ENCODE data around the gene FCN2. TPM values are rescaled to one million over a fixed set of nuclear protein-coding genes. Genes with fewer than 3 reads are reported as not detected.

Gene FCN2
- total RNA-seq, 4 donors from 2014 or later, result not detected

DNA sequence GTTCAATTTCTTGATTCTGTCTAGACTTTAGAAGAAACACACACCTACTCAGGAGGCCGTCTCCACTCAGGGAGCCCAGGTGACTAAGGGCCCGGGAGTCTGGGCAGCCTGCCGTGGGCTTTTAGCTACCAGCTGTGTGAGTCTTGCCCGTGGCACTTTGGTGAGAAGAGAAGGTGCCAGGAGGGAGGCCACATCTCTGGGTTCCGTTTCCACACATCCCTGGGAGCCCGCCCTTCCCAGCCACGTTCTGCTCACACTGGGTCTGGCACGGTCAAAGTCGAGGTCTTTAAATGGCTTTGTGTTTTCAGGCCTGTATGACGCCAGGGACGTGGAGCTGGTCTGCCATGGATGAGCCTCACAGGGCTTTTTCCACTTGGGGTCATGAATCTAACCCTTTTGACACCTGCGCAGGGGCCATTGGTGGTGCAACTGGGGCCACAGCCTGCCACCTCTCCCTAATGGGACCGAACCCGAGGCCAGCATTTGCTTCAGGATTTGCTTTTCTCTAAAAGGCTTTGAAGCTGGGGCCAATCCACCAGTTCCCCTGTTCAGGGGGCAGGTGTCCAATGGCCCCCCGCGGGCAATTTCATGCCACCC, 17.2 kb upstream of the FCN2 start:
- peaks cover 0 to 24% (median 0%) of the 10 kb centered on the region in 4 donors for H3K27me3 ChIP-seq
- H3K4me3 ChIP-seq, result no peak overlapping the region
- H3K36me3 ChIP-seq, result no peaks in the 10 kb centered on the region
- peaks cover 0 to 24% (median 0%) of the 10 kb centered on the region in 3 donors for H3K4me1 ChIP-seq
- TF ChIP-seq POLR2A (IDR thresholded peaks at IDR 0.05), result no peak
- TF ChIP-seq, protein P1, sequence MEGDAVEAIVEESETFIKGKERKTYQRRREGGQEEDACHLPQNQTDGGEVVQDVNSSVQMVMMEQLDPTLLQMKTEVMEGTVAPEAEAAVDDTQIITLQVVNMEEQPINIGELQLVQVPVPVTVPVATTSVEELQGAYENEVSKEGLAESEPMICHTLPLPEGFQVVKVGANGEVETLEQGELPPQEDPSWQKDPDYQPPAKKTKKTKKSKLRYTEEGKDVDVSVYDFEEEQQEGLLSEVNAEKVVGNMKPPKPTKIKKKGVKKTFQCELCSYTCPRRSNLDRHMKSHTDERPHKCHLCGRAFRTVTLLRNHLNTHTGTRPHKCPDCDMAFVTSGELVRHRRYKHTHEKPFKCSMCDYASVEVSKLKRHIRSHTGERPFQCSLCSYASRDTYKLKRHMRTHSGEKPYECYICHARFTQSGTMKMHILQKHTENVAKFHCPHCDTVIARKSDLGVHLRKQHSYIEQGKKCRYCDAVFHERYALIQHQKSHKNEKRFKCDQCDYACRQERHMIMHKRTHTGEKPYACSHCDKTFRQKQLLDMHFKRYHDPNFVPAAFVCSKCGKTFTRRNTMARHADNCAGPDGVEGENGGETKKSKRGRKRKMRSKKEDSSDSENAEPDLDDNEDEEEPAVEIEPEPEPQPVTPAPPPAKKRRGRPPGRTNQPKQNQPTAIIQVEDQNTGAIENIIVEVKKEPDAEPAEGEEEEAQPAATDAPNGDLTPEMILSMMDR (IDR thresholded peaks at IDR 0.05), result no peak
- H3K9me3 ChIP-seq, result no peaks in the 10 kb centered on the region
- intact Hi-C loops (cut with DNase I), result no loop called here
- 46 to 71% methylated on average over 4 to 11 of the region's 16 CpGs for WGBS, 2 donors
- no peak overlapping the region for H3K27ac ChIP-seq
- no peak for DNase-seq

DNA sequence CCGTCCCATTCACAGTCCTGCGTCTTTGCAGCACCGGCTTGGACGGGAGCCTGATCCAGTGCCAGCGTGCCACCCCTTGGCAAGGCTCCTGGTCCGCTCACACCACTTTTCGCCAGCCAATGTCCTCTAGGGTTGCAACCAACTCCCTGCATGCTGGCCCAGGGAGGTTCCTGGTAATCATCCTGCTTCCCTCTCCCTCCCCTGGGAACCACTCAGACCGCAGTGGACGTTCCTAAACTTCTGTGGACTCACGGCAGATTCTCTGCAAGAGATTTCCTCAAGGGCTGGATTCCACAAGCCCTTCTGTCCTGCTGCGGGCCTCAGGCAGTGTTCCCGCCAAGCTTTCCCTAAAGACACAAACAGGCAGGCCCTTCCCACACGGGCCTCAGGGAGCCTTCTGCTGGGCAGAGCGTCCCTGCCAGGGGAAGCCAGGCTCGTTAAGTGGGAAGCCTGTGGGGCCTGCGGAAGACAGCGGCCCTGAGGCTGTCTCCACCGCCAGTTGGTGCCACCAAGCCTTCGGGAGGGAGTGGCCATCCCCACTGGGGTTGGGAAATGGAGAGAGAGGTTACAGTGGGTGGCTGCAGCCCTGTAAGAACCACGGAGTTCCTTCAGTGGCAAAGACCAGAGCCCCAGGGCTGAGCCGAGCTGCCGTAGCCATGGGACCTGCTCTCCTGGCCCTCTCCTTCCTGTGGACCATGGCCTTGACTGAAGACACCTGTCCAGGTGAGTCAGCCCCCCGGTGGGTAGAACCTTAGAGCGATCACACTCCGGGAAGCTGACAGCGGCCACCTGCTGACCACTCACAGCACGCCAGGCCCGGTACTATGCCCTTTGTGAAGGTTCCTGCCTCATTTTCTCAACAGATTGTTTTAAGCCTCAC, 16.4 kb upstream of the FCN2 start:
- intact Hi-C loops (cut with DNase I), result no loop called here
- Histone ChIP-seq H3K36me3 (no peaks in the 10 kb centered on the region), H3K4me3 (no peak overlapping the region), H3K27ac (peak overlapping the region in 1 of 4 donors; percentile 44), H3K9me3 (no peaks in the 10 kb centered on the region), H3K27me3 (peaks cover 0 to 28% (median 0%) of the 10 kb centered on the region in 4 donors), H3K4me1 (peaks cover 0 to 19% (median 0%) of the 10 kb centered on the region in 3 donors)
- TF ChIP-seq, protein P1 (IDR thresholded peaks at IDR 0.05), result no peak
- TF ChIP-seq POLR2A (IDR thresholded peaks at IDR 0.05), result no peak
- WGBS, 2 donors, result 41 to 60% methylated on average over 5 to 6 of the region's 28 CpGs
- no peak for DNase-seq

DNA sequence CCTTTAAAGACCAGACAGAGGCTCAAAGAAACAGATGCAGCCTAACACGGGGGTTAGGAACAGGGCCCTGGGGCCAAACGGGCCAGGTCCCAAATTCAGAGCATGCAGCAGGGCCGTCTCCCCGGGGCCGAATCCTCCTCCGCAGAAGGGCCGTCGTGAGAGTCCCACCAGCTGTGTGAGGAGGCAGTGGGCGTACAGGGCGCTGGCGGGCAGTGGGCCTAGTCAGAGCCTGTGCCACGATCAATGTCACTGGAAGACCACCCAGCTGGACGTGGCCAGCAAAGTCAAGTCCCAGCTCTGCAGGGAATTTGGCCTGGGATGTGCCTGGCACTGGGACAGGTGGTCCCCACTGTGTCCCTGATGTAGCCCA, 15.8 kb upstream of the FCN2 start:
- intact Hi-C loops (cut with DNase I), result no loop called here
- TF ChIP-seq, protein P1 (IDR thresholded peaks at IDR 0.05), result no peak
- no peak for TF ChIP-seq POLR2A (IDR thresholded peaks at IDR 0.05)
- WGBS, 2 donors, result 79% methylated on average over 9 of the region's 13 CpGs; no CpG with 5 or more reads in 1 of the 2 donors

DNA sequence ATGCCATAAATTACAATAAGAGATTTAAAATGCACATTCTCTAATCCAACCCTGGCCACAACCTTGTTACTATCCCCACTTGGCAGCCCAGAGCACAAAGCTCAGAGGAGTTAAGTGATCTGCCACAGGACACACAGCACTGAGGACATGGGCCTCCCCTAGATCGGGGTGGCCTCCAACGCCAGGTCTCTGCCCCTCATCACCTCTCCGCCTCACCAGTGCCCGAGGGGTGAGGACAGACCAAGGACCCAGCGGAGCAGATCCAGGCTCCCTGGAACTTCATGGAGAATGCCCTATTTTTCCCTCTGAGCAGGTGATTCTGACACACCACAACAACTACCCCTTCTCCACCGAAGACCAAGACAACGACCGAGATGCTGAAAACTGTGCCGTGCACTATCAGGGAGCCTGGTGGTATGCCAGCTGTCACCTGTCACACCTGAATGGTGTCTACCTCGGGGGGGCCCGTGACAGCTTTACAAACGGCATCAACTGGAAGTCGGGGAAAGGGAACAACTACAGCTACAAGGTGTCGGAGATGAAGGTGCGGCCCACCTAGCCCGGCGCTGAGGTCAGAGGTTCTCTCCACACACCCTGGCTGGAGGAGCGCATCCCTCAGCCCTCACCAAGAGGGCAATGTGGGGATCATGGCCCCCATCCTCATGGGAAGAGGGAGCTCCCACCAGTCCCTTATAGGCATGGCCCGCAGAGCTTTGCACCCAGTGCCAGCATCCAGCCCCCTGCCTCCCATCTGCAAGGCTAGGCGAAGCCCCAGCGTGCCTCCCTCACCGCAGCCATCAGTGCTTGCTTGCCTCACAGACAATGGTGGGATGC, 12.5 kb upstream of the FCN2 start:
- TF ChIP-seq, protein P1 (IDR thresholded peaks at IDR 0.05), result no peak
- no peak for TF ChIP-seq POLR2A (IDR thresholded peaks at IDR 0.05)
- 90 to 92% methylated on average over 8 to 13 of the region's 22 CpGs for WGBS, 2 donors
- H3K27ac ChIP-seq, result no peak overlapping the region
- intact Hi-C loops (cut with DNase I), result no loop called here
- no peaks in the 10 kb centered on the region for H3K9me3 ChIP-seq
- no peaks in the 10 kb centered on the region for H3K36me3 ChIP-seq
- H3K4me3 ChIP-seq, result no peak overlapping the region
- peaks cover 0 to 25% (median 0%) of the 10 kb centered on the region in 3 donors for H3K4me1 ChIP-seq
- H3K27me3 ChIP-seq, result peaks cover 0 to 50% (median 0%) of the 10 kb centered on the region in 4 donors
- DNase-seq, result no peak

More for the DNA sequence above, 15.8 kb upstream of the FCN2 start:
- Histone ChIP-seq H3K4me1 (peaks cover 0 to 19% (median 0%) of the 10 kb centered on the region in 3 donors), H3K36me3 (no peaks in the 10 kb centered on the region), H3K27me3 (peaks cover 0 to 32% (median 0%) of the 10 kb centered on the region in 4 donors), H3K9me3 (no peaks in the 10 kb centered on the region), H3K27ac (no peak overlapping the region), H3K4me3 (no peak overlapping the region)
- no peak for DNase-seq

Measured in esophagus squamous epithelium (tissue), 5 donors.